A549 (cell line): Measurements from ENCODE around the gene ZSWIM7.

Source experiments
- CBX2 ChIP-seq: fragments of 200-600 bp; sonication (generic); IDR thresholded peaks from 2 replicates; pipeline ENCODE4 v1.6.1; 2016; ENCODE audit warnings: low read depth, mild to moderate bottlenecking, borderline replicate concordance
- POLR2A ChIP-seq: IDR thresholded peaks from 2 replicates; pipeline ENCODE4 v1.6.1; 2012; ENCODE audit warnings: mild to moderate bottlenecking, low read length
- SMC3 ChIP-seq: fragments of >200 bp; sonication (Bioruptor Twin); formaldehyde crosslinking; IDR thresholded peaks from 3 replicates; pipeline ENCODE4 v1.6.1; 2018; ENCODE audit warnings: inconsistent platforms
- TF ChIP-seq, protein P1 (sequence below): fragments of 250-450 bp; sonication (Bioruptor Pico); IDR thresholded peaks from 2 replicates; pipeline ENCODE4 v1.5.0; 2021; ENCODE audit warnings: mild to moderate bottlenecking, moderate library complexity, borderline replicate concordance
- TF ChIP-seq, protein P2 (sequence below): IDR thresholded peaks from 2 replicates; pipeline ENCODE4 v1.6.1; 2012
- TF ChIP-seq, protein P3 (sequence below): fragments of >200 bp; sonication (Bioruptor Twin); formaldehyde crosslinking; IDR thresholded peaks from 3 replicates; pipeline ENCODE4 v1.5.1; 2016

DNA sequence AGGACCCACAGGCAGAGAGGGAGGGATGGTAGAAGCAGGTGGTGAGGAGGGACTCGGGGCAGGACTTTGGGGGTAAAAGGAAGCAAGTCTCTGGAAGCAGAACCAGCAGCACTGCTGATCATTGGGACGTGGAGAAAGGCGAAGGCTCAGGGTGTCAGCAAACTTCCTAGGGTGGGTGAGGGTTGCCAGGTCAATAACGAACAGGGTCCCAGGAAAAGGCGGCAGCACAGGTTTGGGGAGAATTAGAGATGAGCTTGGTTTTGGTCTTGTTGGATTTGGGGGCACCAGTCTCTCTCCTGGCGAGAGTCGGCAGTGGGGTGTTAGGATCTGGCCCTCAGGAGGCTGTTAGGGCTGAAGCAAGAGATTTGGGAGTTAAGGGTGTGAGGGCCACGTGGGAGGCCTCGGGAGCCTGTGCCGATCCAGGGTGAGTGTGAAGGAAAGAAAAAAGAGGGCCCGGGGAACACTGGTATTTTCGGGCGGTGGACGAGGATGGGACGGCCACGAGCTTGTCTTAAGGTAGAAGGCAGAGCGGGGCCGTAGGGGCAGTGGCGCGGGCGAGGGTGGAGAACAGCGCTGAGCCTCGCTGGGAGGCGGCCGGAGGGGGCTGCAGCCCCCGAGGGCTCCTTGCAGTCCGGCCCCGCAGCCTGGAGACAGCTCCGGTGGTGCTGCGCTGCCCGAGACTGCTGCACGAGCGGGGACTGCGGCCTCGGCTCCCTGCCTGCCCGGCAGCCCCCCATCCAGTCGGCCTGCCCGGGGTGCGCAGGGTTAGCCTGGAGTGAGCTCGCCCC is 55.3 kb downstream of the ZSWIM7 start:
- TF ChIP-seq POLR2A (no peak), SMC3 (no peak), CBX2 (no peak)
- TF ChIP-seq, protein P1, sequence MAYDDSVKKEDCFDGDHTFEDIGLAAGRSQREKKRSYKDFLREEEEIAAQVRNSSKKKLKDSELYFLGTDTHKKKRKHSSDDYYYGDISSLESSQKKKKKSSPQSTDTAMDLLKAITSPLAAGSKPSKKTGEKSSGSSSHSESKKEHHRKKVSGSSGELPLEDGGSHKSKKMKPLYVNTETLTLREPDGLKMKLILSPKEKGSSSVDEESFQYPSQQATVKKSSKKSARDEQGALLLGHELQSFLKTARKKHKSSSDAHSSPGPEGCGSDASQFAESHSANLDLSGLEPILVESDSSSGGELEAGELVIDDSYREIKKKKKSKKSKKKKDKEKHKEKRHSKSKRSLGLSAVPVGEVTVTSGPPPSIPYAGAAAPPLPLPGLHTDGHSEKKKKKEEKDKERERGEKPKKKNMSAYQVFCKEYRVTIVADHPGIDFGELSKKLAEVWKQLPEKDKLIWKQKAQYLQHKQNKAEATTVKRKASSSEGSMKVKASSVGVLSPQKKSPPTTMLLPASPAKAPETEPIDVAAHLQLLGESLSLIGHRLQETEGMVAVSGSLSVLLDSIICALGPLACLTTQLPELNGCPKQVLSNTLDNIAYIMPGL (CRISPR knock-in tag) = no peak
- TF ChIP-seq, protein P2, sequence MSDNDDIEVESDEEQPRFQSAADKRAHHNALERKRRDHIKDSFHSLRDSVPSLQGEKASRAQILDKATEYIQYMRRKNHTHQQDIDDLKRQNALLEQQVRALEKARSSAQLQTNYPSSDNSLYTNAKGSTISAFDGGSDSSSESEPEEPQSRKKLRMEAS = no peak; the same call in 1 of the 2 replicates
- TF ChIP-seq, protein P3, sequence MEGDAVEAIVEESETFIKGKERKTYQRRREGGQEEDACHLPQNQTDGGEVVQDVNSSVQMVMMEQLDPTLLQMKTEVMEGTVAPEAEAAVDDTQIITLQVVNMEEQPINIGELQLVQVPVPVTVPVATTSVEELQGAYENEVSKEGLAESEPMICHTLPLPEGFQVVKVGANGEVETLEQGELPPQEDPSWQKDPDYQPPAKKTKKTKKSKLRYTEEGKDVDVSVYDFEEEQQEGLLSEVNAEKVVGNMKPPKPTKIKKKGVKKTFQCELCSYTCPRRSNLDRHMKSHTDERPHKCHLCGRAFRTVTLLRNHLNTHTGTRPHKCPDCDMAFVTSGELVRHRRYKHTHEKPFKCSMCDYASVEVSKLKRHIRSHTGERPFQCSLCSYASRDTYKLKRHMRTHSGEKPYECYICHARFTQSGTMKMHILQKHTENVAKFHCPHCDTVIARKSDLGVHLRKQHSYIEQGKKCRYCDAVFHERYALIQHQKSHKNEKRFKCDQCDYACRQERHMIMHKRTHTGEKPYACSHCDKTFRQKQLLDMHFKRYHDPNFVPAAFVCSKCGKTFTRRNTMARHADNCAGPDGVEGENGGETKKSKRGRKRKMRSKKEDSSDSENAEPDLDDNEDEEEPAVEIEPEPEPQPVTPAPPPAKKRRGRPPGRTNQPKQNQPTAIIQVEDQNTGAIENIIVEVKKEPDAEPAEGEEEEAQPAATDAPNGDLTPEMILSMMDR = no peak
